ENCODE data around the gene EFNA5.
"Not testable (repeated sequence)": the region's sequence is repeated elsewhere in the genome, so short reads cannot be mapped to it uniquely, and the experiment has no call there.

The EFNA5 gene

GRCh38 chr5:107363768-107364167 lies 307.0 kb downstream of the EFNA5 start:
- DNase-seq: no peak

DNA sequence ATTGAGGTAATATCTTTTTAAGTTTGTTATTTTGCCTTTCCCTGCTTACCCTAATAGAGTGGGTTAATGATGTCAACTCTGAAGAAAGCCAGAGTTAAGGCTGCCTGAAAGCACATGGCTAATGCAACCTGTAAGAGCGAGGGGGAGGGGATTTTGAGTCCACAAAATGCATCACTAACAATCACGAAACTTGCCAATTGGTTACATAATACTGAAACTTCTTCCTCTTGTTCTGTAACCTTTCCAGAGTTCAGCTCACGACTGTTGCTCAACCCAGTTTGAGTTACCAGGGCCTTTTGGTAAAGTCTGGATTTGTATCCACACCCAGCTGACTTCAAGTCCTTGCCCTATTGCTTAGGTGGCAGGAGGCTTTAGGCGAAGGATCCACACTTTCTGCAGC lies 308.8 kb downstream of the EFNA5 start:
- DNase-seq: no peak

DNA sequence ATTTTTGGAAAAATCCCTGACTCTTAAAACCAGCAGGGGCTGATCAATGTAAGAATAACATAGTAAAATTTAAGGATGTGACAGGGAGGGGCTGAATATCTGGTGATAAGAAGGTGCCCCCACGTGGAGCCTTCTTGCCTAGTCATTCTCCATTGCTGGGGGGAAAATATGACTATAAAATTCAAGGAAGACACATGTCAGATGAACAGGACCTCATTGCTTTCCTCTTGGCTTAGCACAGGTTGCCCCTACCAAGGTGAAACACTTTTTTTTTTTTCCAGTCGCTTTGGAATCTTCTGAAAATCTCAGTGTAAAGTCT lies 310.9 kb downstream of the EFNA5 start:
- no peak for DNase-seq

- DNase-seq: peak in 1 of 3 experiments; percentile 24
These were observed 311.5 kb downstream of the EFNA5 start for GRCh38 chr5:107359033-107359915.

GRCh38 chr5:107356891-107357290 lies 313.8 kb downstream of the EFNA5 start:
- no peak for DNase-seq

DNA sequence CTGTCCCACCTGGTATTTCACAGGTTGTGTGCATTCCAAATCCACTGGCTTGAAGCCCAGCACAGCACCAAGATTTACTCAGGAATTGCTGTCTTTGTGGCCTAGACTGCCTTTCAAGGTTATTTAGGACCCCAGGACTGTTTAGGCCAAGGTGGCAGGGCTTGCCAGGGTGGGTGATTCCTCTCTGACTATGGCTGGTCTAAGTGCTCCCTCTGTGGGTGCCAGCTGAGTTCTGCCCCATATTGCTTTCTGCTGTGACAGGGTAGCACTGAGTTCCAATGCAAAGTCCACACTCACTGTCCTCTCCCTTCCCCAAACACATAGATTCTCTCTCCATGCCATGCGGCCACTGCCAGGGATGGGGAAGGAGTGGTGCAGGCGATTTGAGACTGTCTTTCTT lies 318.2 kb downstream of the EFNA5 start:
- DNase-seq: no peak

- DNase-seq: not testable (repeated sequence)
These were observed 324.2 kb downstream of the EFNA5 start for GRCh38 chr5:107346580-107346979.

- DNase-seq: peak in 2 of 3 experiments; percentile 4 to 46
These were observed 328.4 kb downstream of the EFNA5 start for GRCh38 chr5:107342371-107342770.

GRCh38 chr5:107341376-107342084 lies 329.2 kb downstream of the EFNA5 start:
- no peak for DNase-seq

GRCh38 chr5:107340631-107341030 lies 330.1 kb downstream of the EFNA5 start:
- no peak for DNase-seq

DNA sequence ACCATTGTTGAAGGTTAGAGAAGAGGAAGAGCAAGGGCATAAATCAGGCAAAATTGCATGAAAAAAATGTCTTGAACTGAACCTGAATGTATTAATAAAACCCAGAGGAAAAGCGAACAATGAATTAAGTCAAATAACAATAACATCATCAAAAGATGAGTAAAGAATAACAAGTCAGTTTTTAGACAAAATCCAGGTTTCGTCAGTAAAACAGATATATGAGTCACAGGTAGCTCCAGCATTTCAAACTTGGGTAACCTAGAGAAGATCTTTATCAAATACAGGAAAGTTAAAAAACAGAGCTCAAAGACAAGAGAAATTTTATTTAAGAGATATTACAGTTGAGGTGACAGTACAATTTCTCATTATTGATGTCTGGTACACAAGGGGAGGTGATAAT lies 332.4 kb downstream of the EFNA5 start:
- DNase-seq: no peak

DNA sequence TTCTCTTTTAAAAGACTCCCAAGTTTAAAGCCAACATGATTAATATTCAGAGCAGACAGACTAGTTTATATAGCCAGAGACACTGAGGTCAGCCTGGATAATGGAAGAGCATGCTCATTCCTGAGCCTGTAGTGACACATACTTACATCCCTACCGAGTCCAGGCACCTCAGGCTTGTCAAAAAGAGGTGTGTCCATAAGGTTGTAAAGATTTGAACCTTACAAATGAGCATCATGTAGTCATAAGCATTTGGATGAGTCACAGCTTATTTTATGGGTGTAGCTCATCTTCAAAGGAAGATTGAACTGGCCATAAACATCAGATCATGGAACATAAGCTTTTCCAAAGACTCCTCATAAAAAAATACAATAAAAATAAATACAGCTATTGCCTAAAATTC lies 333.5 kb downstream of the EFNA5 start:
- no peak for DNase-seq

GRCh38 chr5:107331882-107332281 lies 338.9 kb downstream of the EFNA5 start:
- DNase-seq: no peak

GRCh38 chr5:107331312-107331711 lies 339.4 kb downstream of the EFNA5 start:
- no peak for DNase-seq

DNA sequence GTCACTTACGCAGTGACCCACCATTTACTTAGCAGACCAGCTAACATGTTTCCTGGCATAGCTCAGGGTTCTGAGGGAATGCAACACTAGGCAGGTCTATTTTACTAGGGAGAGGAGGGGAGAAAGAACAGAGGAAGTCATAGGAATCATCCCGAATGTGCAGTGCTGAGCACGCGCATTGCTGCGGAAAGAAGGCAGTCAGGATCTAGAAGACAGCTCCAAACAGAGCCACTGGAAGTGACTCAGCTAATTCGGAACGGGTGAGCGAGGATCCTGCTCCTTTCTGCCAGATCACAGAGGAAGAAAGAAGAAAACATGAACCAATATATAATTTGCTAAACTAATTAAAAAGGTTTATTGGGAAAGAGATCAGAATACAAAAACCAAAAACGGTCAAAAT lies 339.8 kb downstream of the EFNA5 start:
- DNase-seq: no peak

GRCh38 chr5:107329850-107330249 lies 340.9 kb downstream of the EFNA5 start:
- no peak for DNase-seq
